ENCODE measurements around the gene ABCA2. TPM values are rescaled to one million over a fixed set of nuclear protein-coding genes. Genes with fewer than 3 reads are reported as not detected.

The ABCA2 gene
- total RNA-seq, 1 donor from 2014 or later, result 8.5 TPM

- peak; percentile 30 for DNase-seq
Measured at GRCh38 chr9:136994888-136995230, 33.2 kb downstream of the ABCA2 start.

GRCh38 chr9:136994180-136994887 lies 33.7 kb downstream of the ABCA2 start:
- no peak for DNase-seq

GRCh38 chr9:136992819-136993369 lies 35.1 kb downstream of the ABCA2 start:
- no peak for DNase-seq

- DNase-seq, result peak; percentile 93
Measured at GRCh38 chr9:136991993-136992818, 35.8 kb downstream of the ABCA2 start, which contains the start of gene PAXX. PAXX (plus strand) TSS chr9:136992422; CDS start chr9:136992444, 22 bp downstream.

- DNase-seq, result no peak
Measured at GRCh38 chr9:136990242-136990911, 37.7 kb downstream of the ABCA2 start.

- no peak for DNase-seq
Measured at GRCh38 chr9:136988872-136989271, 39.2 kb downstream of the ABCA2 start.

- DNase-seq, result no peak
Measured at GRCh38 chr9:136985853-136986252, 42.2 kb downstream of the ABCA2 start.

GRCh38 chr9:136985027-136985602 lies 42.9 kb downstream of the ABCA2 start:
- DNase-seq, result no peak

- no peak for DNase-seq
Measured at GRCh38 chr9:136984464-136985026, 43.5 kb downstream of the ABCA2 start.

- DNase-seq, result no peak
Measured at GRCh38 chr9:136983656-136984314, 44.3 kb downstream of the ABCA2 start.

- DNase-seq, result no peak
Measured at GRCh38 chr9:136983167-136983566, 44.9 kb downstream of the ABCA2 start.

GRCh38 chr9:136982232-136983051 lies 45.6 kb downstream of the ABCA2 start, which contains the start of gene LCNL1:
LCNL1 (plus strand) TSS chr9:136982993; CDS start chr9:136983587, 594 bp downstream.
- no peak for DNase-seq

GRCh38 chr9:136981588-136982231 lies 46.3 kb downstream of the ABCA2 start:
- peak; percentile 69 for DNase-seq

GRCh38 chr9:136980669-136981478 lies 47.2 kb downstream of the ABCA2 start:
- no peak for DNase-seq

- no peak for DNase-seq
Measured at GRCh38 chr9:136979769-136980587, 48.1 kb downstream of the ABCA2 start.

- no peak for DNase-seq
Measured at GRCh38 chr9:136978865-136979544, 49.0 kb downstream of the ABCA2 start.

- peak; percentile 54 for DNase-seq
Measured at GRCh38 chr9:136978073-136978864, 49.8 kb downstream of the ABCA2 start.
